ENCODE data around the gene ZC3H13.

Gene ZC3H13, protein sequence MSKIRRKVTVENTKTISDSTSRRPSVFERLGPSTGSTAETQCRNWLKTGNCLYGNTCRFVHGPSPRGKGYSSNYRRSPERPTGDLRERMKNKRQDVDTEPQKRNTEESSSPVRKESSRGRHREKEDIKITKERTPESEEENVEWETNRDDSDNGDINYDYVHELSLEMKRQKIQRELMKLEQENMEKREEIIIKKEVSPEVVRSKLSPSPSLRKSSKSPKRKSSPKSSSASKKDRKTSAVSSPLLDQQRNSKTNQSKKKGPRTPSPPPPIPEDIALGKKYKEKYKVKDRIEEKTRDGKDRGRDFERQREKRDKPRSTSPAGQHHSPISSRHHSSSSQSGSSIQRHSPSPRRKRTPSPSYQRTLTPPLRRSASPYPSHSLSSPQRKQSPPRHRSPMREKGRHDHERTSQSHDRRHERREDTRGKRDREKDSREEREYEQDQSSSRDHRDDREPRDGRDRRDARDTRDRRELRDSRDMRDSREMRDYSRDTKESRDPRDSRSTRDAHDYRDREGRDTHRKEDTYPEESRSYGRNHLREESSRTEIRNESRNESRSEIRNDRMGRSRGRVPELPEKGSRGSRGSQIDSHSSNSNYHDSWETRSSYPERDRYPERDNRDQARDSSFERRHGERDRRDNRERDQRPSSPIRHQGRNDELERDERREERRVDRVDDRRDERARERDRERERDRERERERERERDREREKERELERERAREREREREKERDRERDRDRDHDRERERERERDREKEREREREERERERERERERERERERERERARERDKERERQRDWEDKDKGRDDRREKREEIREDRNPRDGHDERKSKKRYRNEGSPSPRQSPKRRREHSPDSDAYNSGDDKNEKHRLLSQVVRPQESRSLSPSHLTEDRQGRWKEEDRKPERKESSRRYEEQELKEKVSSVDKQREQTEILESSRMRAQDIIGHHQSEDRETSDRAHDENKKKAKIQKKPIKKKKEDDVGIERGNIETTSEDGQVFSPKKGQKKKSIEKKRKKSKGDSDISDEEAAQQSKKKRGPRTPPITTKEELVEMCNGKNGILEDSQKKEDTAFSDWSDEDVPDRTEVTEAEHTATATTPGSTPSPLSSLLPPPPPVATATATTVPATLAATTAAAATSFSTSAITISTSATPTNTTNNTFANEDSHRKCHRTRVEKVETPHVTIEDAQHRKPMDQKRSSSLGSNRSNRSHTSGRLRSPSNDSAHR (N-terminal part only)

DNA sequence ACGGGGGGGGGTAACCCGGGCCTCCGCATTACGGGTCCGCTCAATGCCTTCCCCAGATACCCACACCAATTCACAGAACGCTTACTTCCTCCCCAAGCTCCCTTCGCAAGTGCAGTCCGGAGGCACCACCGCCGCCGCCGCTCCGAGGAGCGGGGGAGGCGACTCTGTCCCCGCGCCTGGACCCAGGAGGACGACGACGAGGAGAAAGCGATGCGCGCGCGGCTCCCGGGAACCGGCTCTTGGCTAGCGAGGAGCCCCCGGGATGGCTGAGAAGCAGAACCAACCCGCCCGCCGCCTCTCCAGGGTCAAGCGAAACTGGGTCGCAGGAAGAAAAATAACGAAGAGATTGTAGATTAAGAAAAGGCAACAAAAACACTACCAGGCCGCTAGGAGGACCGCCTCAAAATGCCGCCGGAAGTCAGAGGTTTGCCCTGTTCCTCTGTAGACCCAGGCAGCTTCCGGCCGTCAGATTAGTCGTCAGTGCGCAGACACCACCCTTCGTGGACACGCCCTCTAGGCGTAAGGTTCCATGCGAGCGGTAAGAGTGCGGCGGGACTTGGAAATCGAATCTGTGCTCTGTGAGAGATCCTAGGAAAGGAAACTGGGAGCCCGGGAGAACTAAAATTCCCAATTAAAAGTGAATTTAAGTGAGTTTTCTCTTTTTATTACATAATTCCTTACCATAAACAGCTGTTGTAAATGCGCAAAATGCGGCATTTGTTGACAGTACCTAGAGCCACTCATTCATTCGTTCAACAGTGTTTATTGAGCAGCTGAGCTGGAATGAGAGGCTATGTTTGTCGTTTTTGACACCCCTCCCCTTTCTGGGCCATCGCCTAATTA lies at the start of gene ZC3H13:
ZC3H13 (minus strand) TSS at position 428 of the 843 bp plus-strand sequence. CDS start 7,239 bp downstream, outside the sequence.
- H3K9me3 ChIP-seq (ENCODE audit: control insufficient read depth in 1 of 2, low read length in 2 of 2): no peaks in the 10 kb centered on the region
- H3K9ac ChIP-seq (ENCODE audit: low read depth in 1 of 2, low read length in 2 of 2): peak within 1 kb of the TSS; percentile 62 to 83
- H3K4me3 ChIP-seq (ENCODE audit: low read depth in 1 of 2, low read length in 2 of 2): peak within 1 kb of the TSS; percentile 76 to 88
- peaks cover 10 to 13% of the 10 kb centered on the region in 2 donors for H3K4me1 ChIP-seq (ENCODE audit: control insufficient read depth in 1 of 2, insufficient read depth in 2 of 2, low read length in 2 of 2)
- H3K27ac ChIP-seq (ENCODE audit: low read depth, low read length): peak within 1 kb of the TSS; percentile 89
- no peaks in the 10 kb centered on the region for H3K36me3 ChIP-seq (ENCODE audit: control insufficient read depth in 1 of 2, insufficient read depth in 2 of 2, low read length in 2 of 2)
- peaks cover 0 to 7% of the 10 kb centered on the region in 2 donors for H3K27me3 ChIP-seq (ENCODE audit: control insufficient read depth in 1 of 2, insufficient read depth in 2 of 2, low read length in 2 of 2)

DNA sequence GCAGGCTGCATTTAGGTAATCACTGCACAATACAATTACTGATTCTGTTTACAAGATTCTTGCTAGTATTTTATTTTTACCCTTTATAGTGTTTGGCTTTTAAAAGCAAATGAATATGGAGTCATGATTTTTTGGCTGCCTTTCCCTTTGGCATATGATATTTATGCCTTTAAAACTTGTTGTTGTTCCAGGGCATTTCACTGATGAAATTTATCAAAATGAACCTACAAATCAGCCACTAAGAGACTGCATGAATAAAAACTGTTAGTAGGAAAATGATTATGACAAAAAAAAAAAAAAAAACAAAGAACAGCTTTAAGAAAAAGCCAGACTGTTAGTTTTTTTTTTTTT lies 49.7 kb upstream of the ZC3H13 start:
- no peak overlapping the region for H3K4me3 ChIP-seq (ENCODE audit: low read depth in 1 of 2, low read length in 2 of 2)
- no peaks in the 10 kb centered on the region for H3K36me3 ChIP-seq (ENCODE audit: control insufficient read depth in 1 of 2, insufficient read depth in 2 of 2, low read length in 2 of 2)
- no peak overlapping the region for H3K27ac ChIP-seq (ENCODE audit: low read depth, low read length)
- H3K9ac ChIP-seq (ENCODE audit: low read depth in 1 of 2, low read length in 2 of 2): no peak overlapping the region
- no peaks in the 10 kb centered on the region for H3K4me1 ChIP-seq (ENCODE audit: control insufficient read depth in 1 of 2, insufficient read depth in 2 of 2, low read length in 2 of 2)
- no peaks in the 10 kb centered on the region for H3K27me3 ChIP-seq (ENCODE audit: control insufficient read depth in 1 of 2, insufficient read depth in 2 of 2, low read length in 2 of 2)
- H3K9me3 ChIP-seq (ENCODE audit: control insufficient read depth in 1 of 2, low read length in 2 of 2): no peaks in the 10 kb centered on the region

DNA sequence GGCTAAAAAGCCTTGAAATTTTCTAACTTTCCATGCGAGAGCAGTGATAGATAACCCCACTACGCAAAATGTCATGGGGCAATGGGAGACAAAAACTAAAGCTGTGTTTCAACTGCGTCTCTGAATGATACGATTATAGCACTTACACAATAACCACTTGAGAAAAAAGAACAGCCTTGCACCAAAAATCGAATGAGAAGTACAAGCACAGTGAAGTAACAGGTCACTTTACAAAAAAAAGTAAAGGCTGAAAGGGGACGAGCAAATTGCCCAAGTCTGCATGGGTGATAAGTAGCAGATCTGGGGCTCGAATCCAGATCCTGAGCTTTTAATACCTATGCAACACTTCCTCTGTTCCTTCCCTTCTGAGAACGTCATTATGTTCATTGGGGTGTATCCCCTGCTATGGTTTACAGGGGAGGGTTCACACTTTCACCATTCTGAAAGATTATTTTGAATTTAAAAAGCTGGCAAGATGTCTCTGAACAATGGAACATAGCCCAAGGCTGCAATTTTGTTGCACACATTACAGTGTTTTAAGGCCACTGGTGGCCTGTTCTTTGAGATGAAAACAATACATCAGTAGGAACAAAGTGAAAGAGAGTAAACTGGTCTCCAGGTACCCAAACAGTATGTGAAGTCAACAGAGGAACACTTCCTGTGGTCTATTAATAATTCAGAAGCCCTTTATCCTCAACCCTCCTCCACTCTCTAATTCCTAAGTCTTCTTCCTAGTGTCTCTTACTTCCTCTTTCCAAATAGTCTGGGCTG lies 49.1 kb upstream of the ZC3H13 start:
- H3K27ac ChIP-seq (ENCODE audit: low read depth, low read length): no peak overlapping the region
- no peaks in the 10 kb centered on the region for H3K27me3 ChIP-seq (ENCODE audit: control insufficient read depth in 1 of 2, insufficient read depth in 2 of 2, low read length in 2 of 2)
- no peaks in the 10 kb centered on the region for H3K9me3 ChIP-seq (ENCODE audit: control insufficient read depth in 1 of 2, low read length in 2 of 2)
- H3K4me3 ChIP-seq (ENCODE audit: low read depth in 1 of 2, low read length in 2 of 2): no peak overlapping the region
- H3K9ac ChIP-seq (ENCODE audit: low read depth in 1 of 2, low read length in 2 of 2): no peak overlapping the region
- no peaks in the 10 kb centered on the region for H3K4me1 ChIP-seq (ENCODE audit: control insufficient read depth in 1 of 2, insufficient read depth in 2 of 2, low read length in 2 of 2)
- no peaks in the 10 kb centered on the region for H3K36me3 ChIP-seq (ENCODE audit: control insufficient read depth in 1 of 2, insufficient read depth in 2 of 2, low read length in 2 of 2)

DNA sequence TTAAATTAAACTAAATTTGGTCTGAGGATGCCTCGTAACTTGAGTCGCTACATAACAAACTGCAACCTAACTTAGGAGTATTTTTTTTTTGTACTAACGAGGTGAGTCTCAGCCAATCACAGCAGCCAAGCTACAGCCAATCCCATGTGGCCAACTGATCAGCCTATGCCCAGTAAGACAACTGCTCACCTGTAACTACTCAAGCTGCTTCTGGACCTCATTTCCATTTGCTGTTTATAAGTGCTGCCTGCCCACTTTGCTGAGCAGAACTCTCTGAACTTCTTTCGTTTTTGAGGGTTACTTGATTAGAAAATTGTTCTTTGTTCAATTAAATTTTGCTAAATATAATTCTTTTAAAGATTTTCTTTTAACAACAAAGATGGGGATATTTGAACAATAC lies 48.5 kb upstream of the ZC3H13 start:
- no peak overlapping the region for H3K27ac ChIP-seq (ENCODE audit: low read depth, low read length)
- no peaks in the 10 kb centered on the region for H3K27me3 ChIP-seq (ENCODE audit: control insufficient read depth in 1 of 2, insufficient read depth in 2 of 2, low read length in 2 of 2)
- no peaks in the 10 kb centered on the region for H3K4me1 ChIP-seq (ENCODE audit: control insufficient read depth in 1 of 2, insufficient read depth in 2 of 2, low read length in 2 of 2)
- H3K36me3 ChIP-seq (ENCODE audit: control insufficient read depth in 1 of 2, insufficient read depth in 2 of 2, low read length in 2 of 2): no peaks in the 10 kb centered on the region
- H3K9me3 ChIP-seq (ENCODE audit: control insufficient read depth in 1 of 2, low read length in 2 of 2): no peaks in the 10 kb centered on the region
- H3K9ac ChIP-seq (ENCODE audit: low read depth in 1 of 2, low read length in 2 of 2): no peak overlapping the region
- no peak overlapping the region for H3K4me3 ChIP-seq (ENCODE audit: low read depth in 1 of 2, low read length in 2 of 2)

DNA sequence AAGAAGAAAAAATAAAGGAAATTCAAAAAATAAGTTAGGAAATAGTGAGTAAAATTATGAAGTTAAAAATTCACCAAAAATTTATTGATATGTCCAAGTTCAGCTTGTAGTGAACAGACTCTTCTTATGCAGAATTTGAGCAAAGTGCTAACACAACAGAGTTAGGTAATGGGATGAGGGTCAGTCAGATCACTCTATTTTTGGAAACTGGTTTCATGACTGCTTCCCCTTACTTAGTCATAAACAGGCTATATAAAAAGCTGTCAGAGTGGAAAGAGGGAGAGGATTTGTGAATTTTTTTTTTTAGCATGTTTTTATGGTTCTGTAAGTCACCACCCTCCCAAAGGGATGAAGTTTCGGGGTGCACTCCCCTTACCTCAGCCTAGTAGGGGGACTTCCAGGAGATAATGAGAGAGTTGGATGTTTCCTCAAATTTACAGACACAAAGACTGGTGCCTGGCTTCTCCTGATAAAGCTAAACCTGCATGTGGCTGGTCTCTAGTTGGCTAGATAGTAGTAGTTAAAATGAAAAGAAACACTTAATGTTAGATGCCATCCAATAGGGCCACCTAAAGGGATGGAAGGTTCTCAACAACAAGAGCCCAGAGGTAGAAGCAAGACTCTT lies 47.8 kb upstream of the ZC3H13 start:
- Histone ChIP-seq H3K4me1 (ENCODE audit: control insufficient read depth in 1 of 2, insufficient read depth in 2 of 2, low read length in 2 of 2) (no peaks in the 10 kb centered on the region), H3K27ac (ENCODE audit: low read depth, low read length) (no peak overlapping the region), H3K27me3 (ENCODE audit: control insufficient read depth in 1 of 2, insufficient read depth in 2 of 2, low read length in 2 of 2) (no peaks in the 10 kb centered on the region), H3K9ac (ENCODE audit: low read depth in 1 of 2, low read length in 2 of 2) (no peak overlapping the region), H3K4me3 (ENCODE audit: low read depth in 1 of 2, low read length in 2 of 2) (no peak overlapping the region), H3K36me3 (ENCODE audit: control insufficient read depth in 1 of 2, insufficient read depth in 2 of 2, low read length in 2 of 2) (no peaks in the 10 kb centered on the region), H3K9me3 (ENCODE audit: control insufficient read depth in 1 of 2, low read length in 2 of 2) (no peaks in the 10 kb centered on the region)

DNA sequence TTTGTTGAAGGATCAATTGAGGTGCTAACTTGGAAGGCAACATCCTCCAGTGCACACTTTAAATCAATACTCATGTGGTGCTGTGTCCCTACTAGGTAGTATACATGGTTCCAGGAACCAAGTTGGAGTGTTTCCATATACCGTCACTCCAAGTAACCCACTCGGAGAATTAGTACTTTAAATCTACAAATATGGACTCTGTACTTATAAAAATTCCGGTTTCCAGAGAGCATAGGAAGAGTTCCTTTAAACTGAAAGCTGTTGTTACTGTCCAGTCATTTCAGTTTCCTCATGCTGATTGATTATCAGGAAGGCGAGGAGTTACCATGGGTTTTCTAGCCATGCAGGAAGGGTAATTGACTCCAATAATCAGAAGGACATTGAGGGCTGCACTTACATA lies 45.1 kb upstream of the ZC3H13 start:
- no peak overlapping the region for H3K9ac ChIP-seq (ENCODE audit: low read depth in 1 of 2, low read length in 2 of 2)
- H3K27me3 ChIP-seq (ENCODE audit: control insufficient read depth in 1 of 2, insufficient read depth in 2 of 2, low read length in 2 of 2): no peaks in the 10 kb centered on the region
- no peaks in the 10 kb centered on the region for H3K4me1 ChIP-seq (ENCODE audit: control insufficient read depth in 1 of 2, insufficient read depth in 2 of 2, low read length in 2 of 2)
- H3K27ac ChIP-seq (ENCODE audit: low read depth, low read length): no peak overlapping the region
- no peaks in the 10 kb centered on the region for H3K36me3 ChIP-seq (ENCODE audit: control insufficient read depth in 1 of 2, insufficient read depth in 2 of 2, low read length in 2 of 2)
- H3K9me3 ChIP-seq (ENCODE audit: control insufficient read depth in 1 of 2, low read length in 2 of 2): no peaks in the 10 kb centered on the region
- no peak overlapping the region for H3K4me3 ChIP-seq (ENCODE audit: low read depth in 1 of 2, low read length in 2 of 2)

DNA sequence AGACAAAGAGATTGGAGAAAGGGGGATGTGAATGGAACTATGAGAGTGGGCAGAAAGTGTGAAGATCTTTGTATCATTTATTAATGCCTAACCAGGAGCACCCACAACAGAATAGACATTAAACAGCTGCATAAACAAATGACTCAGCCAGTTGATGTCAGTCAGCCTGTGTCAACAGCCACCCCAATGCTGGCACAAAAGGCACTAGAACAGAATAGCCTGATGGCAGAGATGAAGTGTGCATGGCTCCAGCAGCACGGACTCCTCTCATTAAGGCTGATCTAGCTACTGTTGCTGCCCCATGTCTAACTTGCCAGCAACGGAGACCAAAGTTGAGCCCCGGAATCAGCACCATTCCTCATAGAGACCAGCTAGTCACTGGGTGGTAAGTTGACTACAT lies 44.5 kb upstream of the ZC3H13 start:
- no peaks in the 10 kb centered on the region for H3K27me3 ChIP-seq (ENCODE audit: control insufficient read depth in 1 of 2, insufficient read depth in 2 of 2, low read length in 2 of 2)
- H3K27ac ChIP-seq (ENCODE audit: low read depth, low read length): no peak overlapping the region
- no peaks in the 10 kb centered on the region for H3K9me3 ChIP-seq (ENCODE audit: control insufficient read depth in 1 of 2, low read length in 2 of 2)
- no peak overlapping the region for H3K9ac ChIP-seq (ENCODE audit: low read depth in 1 of 2, low read length in 2 of 2)
- H3K36me3 ChIP-seq (ENCODE audit: control insufficient read depth in 1 of 2, insufficient read depth in 2 of 2, low read length in 2 of 2): no peaks in the 10 kb centered on the region
- no peaks in the 10 kb centered on the region for H3K4me1 ChIP-seq (ENCODE audit: control insufficient read depth in 1 of 2, insufficient read depth in 2 of 2, low read length in 2 of 2)
- H3K4me3 ChIP-seq (ENCODE audit: low read depth in 1 of 2, low read length in 2 of 2): no peak overlapping the region

DNA sequence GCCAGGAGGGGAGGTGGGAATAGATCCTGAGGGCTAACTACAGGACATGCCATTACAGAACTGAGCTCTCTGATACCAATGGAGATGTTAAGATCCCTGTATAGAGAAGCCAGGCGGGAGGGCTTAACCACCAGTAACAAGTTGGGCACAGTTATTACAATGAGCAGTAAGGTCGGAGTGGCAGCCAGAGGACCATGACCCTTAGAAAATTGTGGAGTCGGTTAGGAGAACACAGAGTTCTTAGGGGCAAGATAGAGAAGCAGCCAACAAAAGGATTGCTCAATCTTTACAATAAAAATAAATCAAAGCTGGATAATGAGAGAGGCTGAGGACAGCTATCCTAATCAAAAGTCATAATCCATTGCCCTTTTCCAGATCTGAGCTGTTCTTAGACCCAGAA lies 41.9 kb upstream of the ZC3H13 start:
- Histone ChIP-seq H3K4me1 (ENCODE audit: control insufficient read depth in 1 of 2, insufficient read depth in 2 of 2, low read length in 2 of 2) (no peaks in the 10 kb centered on the region), H3K36me3 (ENCODE audit: control insufficient read depth in 1 of 2, insufficient read depth in 2 of 2, low read length in 2 of 2) (no peaks in the 10 kb centered on the region), H3K9me3 (ENCODE audit: control insufficient read depth in 1 of 2, low read length in 2 of 2) (no peaks in the 10 kb centered on the region), H3K9ac (ENCODE audit: low read depth in 1 of 2, low read length in 2 of 2) (no peak overlapping the region), H3K27ac (ENCODE audit: low read depth, low read length) (no peak overlapping the region), H3K27me3 (ENCODE audit: control insufficient read depth in 1 of 2, insufficient read depth in 2 of 2, low read length in 2 of 2) (no peaks in the 10 kb centered on the region), H3K4me3 (ENCODE audit: low read depth in 1 of 2, low read length in 2 of 2) (no peak overlapping the region)

Data from duodenal mucosa (tissue), 2 donors.